ENCODE measurements around the gene TMEM43.

DNA sequence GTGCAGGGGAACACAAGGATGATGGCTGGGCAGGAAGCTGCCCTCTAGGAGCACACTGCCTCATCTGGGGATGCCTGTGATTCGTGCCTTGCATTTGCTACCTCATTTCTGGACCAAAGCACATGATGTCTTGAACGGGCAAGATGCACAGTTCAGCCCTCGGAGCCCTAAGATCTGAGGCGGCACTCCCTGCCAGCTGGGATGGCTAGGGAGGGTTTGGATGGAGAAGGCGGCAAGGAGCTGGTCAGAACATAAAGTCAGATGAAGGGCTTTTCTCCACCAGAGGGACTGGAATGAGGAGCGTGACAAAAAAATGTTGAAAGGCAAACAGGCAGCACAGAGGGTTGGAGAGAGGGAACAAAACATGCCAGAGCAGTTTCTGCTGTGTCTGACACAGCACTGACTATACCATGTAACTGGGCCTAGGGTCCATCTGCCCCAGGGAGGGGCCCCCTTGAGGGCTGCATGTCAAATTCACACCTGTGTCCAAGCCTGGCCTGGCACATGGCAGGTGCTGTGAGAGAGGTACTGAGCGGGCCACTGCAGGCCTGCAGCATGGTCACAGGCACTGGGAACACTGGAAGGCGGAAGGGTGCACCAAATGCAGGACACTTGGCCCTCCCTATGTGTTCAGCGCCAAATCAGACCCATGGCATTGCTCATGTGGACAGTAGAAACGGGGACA is 21.7 kb downstream of the TMEM43 start:
- TF ChIP-seq, protein P1, sequence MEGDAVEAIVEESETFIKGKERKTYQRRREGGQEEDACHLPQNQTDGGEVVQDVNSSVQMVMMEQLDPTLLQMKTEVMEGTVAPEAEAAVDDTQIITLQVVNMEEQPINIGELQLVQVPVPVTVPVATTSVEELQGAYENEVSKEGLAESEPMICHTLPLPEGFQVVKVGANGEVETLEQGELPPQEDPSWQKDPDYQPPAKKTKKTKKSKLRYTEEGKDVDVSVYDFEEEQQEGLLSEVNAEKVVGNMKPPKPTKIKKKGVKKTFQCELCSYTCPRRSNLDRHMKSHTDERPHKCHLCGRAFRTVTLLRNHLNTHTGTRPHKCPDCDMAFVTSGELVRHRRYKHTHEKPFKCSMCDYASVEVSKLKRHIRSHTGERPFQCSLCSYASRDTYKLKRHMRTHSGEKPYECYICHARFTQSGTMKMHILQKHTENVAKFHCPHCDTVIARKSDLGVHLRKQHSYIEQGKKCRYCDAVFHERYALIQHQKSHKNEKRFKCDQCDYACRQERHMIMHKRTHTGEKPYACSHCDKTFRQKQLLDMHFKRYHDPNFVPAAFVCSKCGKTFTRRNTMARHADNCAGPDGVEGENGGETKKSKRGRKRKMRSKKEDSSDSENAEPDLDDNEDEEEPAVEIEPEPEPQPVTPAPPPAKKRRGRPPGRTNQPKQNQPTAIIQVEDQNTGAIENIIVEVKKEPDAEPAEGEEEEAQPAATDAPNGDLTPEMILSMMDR (IDR thresholded peaks at IDR 0.05; ENCODE audit: low read depth, low read length), result no peak
- TF ChIP-seq EZH2phosphoT487 (IDR thresholded peaks at IDR 0.05; ENCODE audit: low read depth), result no peak
